PC-3 (cell line): ENCODE results near the gene DHDH. TPM values are rescaled to one million over a fixed set of nuclear protein-coding genes. Genes with fewer than 3 reads are reported as not detected.

Experiments used
- ATAC-seq: fragments of 200-7000 bp; cut with Tn5 transposase; 2 replicates; pipeline ENCODE4 v1.9.1; 2020; ENCODE audit warnings: mild to moderate bottlenecking, moderate library complexity
- BruUV-seq: library from RNA; stranded (reverse); fragments of 400-500 nt; replicated peaks from 2 replicates; lab custom pipeline; 2021; lab: Mats Ljungman, UMichigan
- CTCF ChIA-PET: fragments of 300-600 bp; sonication (Branson Sonifier 250); formaldehyde crosslinking; loops from one replicate; lab custom pipeline; 2022; ENCODE audit warnings: antibody characterized with exemption; lab: Charles Lee
- POLR2A ChIA-PET: fragments of 300-600 bp; sonication (Branson Sonifier 250); formaldehyde crosslinking; loops from one replicate; lab custom pipeline; 2022; ENCODE audit warnings: antibody characterized with exemption; ENCODE audit not compliant: unreplicated experiment; lab: Charles Lee
- DNase-seq: peaks from one replicate; pipeline ENCODE4 v3.0.0-alpha.2; 2015
- H2AFZ ChIP-seq: fragments of 300-600 bp; sonication (generic); 2 replicates; pipeline ENCODE4 v1.6.0; 2016; ENCODE audit warnings: antibody characterized with exemption, low read length
- H3F3A ChIP-seq: fragments of 300-600 bp; sonication (generic); one replicate; pipeline ENCODE4 v1.6.0; 2017; ENCODE audit warnings: antibody characterized with exemption, low read length, control low read depth, mild to moderate bottlenecking; ENCODE audit not compliant: unreplicated experiment
- H3K27ac ChIP-seq: fragments of 300-600 bp; sonication (generic); 2 replicates; pipeline ENCODE4 v1.5.1; 2016; ENCODE audit warnings: mild to moderate bottlenecking, low read length
- H3K27me3 ChIP-seq: fragments of 300-600 bp; sonication (generic); 2 replicates; pipeline ENCODE4 v1.6.1; 2016; ENCODE audit warnings: low read length, mixed read lengths
- H3K36me3 ChIP-seq: fragments of 300-600 bp; sonication (generic); 2 replicates; pipeline ENCODE4 v1.6.1; 2016; ENCODE audit warnings: low read depth, mixed run types, low read length, mixed read lengths
- H3K4me1 ChIP-seq: fragments of 300-600 bp; sonication (generic); 2 replicates; pipeline ENCODE4 v1.5.1; 2016; ENCODE audit warnings: low read length; ENCODE audit not compliant: insufficient read depth
- H3K4me2 ChIP-seq: fragments of 300-600 bp; sonication (generic); 2 replicates; pipeline ENCODE4 v1.6.0; 2016; ENCODE audit warnings: low read length
- H3K4me3 ChIP-seq: fragments of 300-600 bp; sonication (generic); 2 replicates; pipeline ENCODE4 v1.5.1; 2016; ENCODE audit warnings: mild to moderate bottlenecking, low read length, mixed read lengths
- H3K79me2 ChIP-seq: fragments of 300-600 bp; sonication (generic); 2 replicates; pipeline ENCODE4 v1.6.1; 2017; ENCODE audit warnings: low read length, mixed read lengths
- H3K9ac ChIP-seq: fragments of 300-600 bp; sonication (generic); 2 replicates; pipeline ENCODE4 v1.6.0; 2016; ENCODE audit warnings: mild to moderate bottlenecking, low read length
- H3K9me2 ChIP-seq: fragments of 300-600 bp; sonication (generic); replicated peaks from 2 replicates; pipeline ENCODE4 v1.6.1; 2016; ENCODE audit warnings: mixed run types, low read length, mixed read lengths
- H3K9me3 ChIP-seq: fragments of 300-600 bp; sonication (generic); 2 replicates; pipeline ENCODE4 v1.6.1; 2016; ENCODE audit warnings: low read length, mixed read lengths
- H4K20me1 ChIP-seq: fragments of 300-600 bp; sonication (generic); 2 replicates; pipeline ENCODE4 v1.6.1; 2016; ENCODE audit warnings: low read length, mixed read lengths
- EZH2 ChIP-seq: fragments of 300-600 bp; sonication (generic); IDR thresholded peaks from one replicate; pipeline ENCODE4 v1.6.1; 2017; ENCODE audit warnings: antibody characterized with exemption, mild to moderate bottlenecking, low read length; ENCODE audit not compliant: unreplicated experiment
- EZH2phosphoT487 ChIP-seq: fragments of 300-600 bp; sonication (generic); IDR thresholded peaks from 2 replicates; pipeline ENCODE4 v1.6.1; 2018; ENCODE audit warnings: mild to moderate bottlenecking, antibody characterized with exemption, low read length, borderline replicate concordance
- intact Hi-C: fragments of 100-400 bp; cut with micrococcal nuclease; formaldehyde crosslinking; loops from 2 replicates; pipeline ENCODE4 v1.9.0; 2023
- total RNA-seq: library from RNA; depleted of rRNA; stranded (reverse); fragments of >200 nt; gene quantifications from 2 replicates; pipeline ENCODE4 v1.2.3, GENCODE V29; 2014
- TF ChIP-seq, protein P1 (sequence below): fragments of 300-600 bp; sonication (generic); conservative IDR thresholded peaks from 2 replicates; pipeline ENCODE4 v1.5.1; 2017; ENCODE audit warnings: antibody characterized with exemption, low read depth, mild to moderate bottlenecking, low read length

Gene DHDH
- total RNA-seq, 1 experiment from 2014 or later: 1.8 TPM

DNA sequence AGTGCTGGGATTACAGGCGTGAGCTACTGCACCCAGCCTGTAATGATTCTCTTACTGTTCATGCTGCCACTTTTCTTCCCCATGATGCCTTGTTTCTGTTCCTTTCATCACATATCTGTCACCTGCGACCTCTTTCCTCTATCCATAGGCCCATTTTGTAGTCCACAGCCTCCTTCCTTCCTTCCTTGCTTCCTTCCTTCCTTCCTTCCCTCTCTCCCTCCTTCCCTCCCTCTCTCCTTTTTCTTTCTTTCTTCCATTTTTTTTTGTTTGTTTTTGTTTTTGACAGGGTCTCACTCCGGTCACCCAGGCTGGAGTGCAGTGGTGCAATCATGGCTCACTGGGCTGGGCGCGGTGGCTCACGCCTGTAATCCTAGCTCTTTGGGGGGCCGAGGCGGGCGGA, 55.4 kb downstream of the DHDH start:
- Histone ChIP-seq H3K4me3 (no peak overlapping the region), H3K9me2 (no peaks in the 10 kb centered on the region), H3K4me1 (no peaks in the 10 kb centered on the region), H3K9me3 (no peaks in the 10 kb centered on the region), H3F3A (no peaks in the 10 kb centered on the region), H4K20me1 (no peaks in the 10 kb centered on the region), H3K79me2 (peaks cover 32% of the 10 kb centered on the region), H2AFZ (no peak overlapping the region), H3K36me3 (no peaks in the 10 kb centered on the region; the same call in 1 of the 2 replicates), H3K27ac (no peak overlapping the region), H3K27me3 (no peaks in the 10 kb centered on the region), H3K4me2 (no peak overlapping the region), H3K9ac (no peak overlapping the region)
- ChIA-PET POLR2A (no interaction called here), CTCF (no interaction called here)
- TF ChIP-seq EZH2 (no peak), EZH2phosphoT487 (no peak)
- TF ChIP-seq, protein P1, sequence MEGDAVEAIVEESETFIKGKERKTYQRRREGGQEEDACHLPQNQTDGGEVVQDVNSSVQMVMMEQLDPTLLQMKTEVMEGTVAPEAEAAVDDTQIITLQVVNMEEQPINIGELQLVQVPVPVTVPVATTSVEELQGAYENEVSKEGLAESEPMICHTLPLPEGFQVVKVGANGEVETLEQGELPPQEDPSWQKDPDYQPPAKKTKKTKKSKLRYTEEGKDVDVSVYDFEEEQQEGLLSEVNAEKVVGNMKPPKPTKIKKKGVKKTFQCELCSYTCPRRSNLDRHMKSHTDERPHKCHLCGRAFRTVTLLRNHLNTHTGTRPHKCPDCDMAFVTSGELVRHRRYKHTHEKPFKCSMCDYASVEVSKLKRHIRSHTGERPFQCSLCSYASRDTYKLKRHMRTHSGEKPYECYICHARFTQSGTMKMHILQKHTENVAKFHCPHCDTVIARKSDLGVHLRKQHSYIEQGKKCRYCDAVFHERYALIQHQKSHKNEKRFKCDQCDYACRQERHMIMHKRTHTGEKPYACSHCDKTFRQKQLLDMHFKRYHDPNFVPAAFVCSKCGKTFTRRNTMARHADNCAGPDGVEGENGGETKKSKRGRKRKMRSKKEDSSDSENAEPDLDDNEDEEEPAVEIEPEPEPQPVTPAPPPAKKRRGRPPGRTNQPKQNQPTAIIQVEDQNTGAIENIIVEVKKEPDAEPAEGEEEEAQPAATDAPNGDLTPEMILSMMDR: no peak
- intact Hi-C loops: no loop called here
- ATAC-seq (no peak), DNase-seq (no peak)
- BruUV-seq: no TSS peak

DNA sequence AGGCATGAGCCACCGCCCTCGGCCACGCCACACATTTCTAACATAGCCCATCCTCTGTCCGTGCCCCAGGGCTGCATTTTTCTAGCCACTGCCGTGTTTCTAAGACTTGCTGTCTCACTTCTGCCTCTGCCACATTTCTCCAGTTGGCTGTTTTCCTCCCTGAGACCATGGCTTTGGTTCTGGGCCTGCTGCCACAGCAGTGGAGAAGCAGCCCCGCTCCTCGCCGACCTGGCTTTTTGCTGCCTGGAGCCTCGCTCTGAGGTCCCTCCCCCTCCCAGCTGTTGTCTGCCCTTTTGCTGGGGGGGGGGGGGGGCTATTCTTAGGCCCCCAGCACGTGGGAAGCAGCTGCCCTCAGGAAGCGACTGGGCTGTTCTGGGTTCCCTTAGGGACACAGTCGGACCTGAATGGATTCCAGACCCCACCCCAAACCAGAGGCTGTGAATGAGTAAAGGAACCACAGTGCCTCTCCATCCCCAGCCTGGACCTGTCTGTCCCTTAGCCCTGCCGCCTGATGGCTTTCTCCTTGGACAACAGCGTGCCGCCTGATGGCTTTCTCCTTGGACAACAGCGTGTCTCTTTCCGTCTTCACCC, 56.3 kb downstream of the DHDH start:
- ChIA-PET POLR2A (no interaction called here), CTCF (no interaction called here)
- H3K27me3 ChIP-seq: no peaks in the 10 kb centered on the region
- no peak overlapping the region for H3K4me2 ChIP-seq
- H3K9me2 ChIP-seq: no peaks in the 10 kb centered on the region
- no TSS peak for BruUV-seq
- no peaks in the 10 kb centered on the region; the same call in 1 of the 2 replicates for H3K36me3 ChIP-seq
- no peaks in the 10 kb centered on the region for H3F3A ChIP-seq
- H2AFZ ChIP-seq: no peak overlapping the region
- no peaks in the 10 kb centered on the region for H4K20me1 ChIP-seq
- H3K79me2 ChIP-seq: peaks cover 42% of the 10 kb centered on the region
- DNase-seq (no peak), ATAC-seq (no peak)
- H3K9me3 ChIP-seq: no peaks in the 10 kb centered on the region
- no peak overlapping the region for H3K4me3 ChIP-seq
- H3K4me1 ChIP-seq: peaks cover under 1% of the 10 kb centered on the region; the same call in 1 of the 2 replicates
- intact Hi-C loops: loop anchor here (10.0 kb wide), 1 partner anchor 85 kb away; the partner anchor contains the start of gene KCNA7
- no peak overlapping the region for H3K27ac ChIP-seq
- no peak overlapping the region for H3K9ac ChIP-seq
- no peak for TF ChIP-seq EZH2phosphoT487
- TF ChIP-seq EZH2: no peak

DNA sequence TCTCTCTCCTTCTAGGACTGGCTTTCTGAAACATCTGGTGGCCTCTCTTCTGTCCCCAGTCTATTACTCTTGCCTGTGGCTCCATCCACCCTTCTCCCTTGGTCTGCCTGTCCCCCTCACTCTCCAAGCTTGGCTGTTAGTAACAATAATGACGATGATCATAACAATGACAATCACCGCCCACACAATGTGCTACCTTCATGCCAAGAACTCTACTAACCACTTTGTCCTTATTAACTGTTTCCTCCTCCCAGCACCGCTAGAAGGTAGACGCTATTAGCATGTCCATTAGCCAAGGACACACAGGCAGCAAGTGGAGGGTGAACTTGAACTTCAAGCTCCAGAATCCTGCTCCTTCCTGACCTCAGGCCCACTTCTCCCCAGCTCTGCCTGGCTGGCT, 56.9 kb downstream of the DHDH start:
- no peaks in the 10 kb centered on the region for H4K20me1 ChIP-seq
- no TSS peak for BruUV-seq
- H3K9me3 ChIP-seq: no peaks in the 10 kb centered on the region
- no peak overlapping the region for H3K4me2 ChIP-seq
- H3K9ac ChIP-seq: no peak overlapping the region
- H3K27ac ChIP-seq: no peak overlapping the region
- CTCF ChIA-PET: no interaction called here
- H3K9me2 ChIP-seq: no peaks in the 10 kb centered on the region
- no peaks in the 10 kb centered on the region for H3K27me3 ChIP-seq
- POLR2A ChIA-PET: no interaction called here
- H3K79me2 ChIP-seq: peaks cover 48% of the 10 kb centered on the region
- ATAC-seq (no peak), DNase-seq (no peak)
- H3K36me3 ChIP-seq: no peaks in the 10 kb centered on the region; the same call in 1 of the 2 replicates
- TF ChIP-seq, protein P1: no peak
- no peak for TF ChIP-seq EZH2phosphoT487
- TF ChIP-seq EZH2: no peak
- peaks cover 6% of the 10 kb centered on the region; the same call in 1 of the 2 replicates for H3K4me1 ChIP-seq
- intact Hi-C loops: loop anchor here (10.0 kb wide), 1 partner anchor 84 kb away; the partner anchor contains the start of gene KCNA7
- H2AFZ ChIP-seq: no peak overlapping the region
- H3F3A ChIP-seq: no peaks in the 10 kb centered on the region
- H3K4me3 ChIP-seq: no peak overlapping the region
